Stimulated activated memory B cell treated with anti-CD40 and anti-IgM and Interleukin-4, amounts not matched to agents 10 μg/mL and 1 μg/mL and 100 μg/mL, for 72 hours (primary cell): ENCODE results near the gene LRRN3.

Source experiments
- ATAC-seq: fragments of 150-1000 bp; cut with Tn5 transposase; 2 replicates; pipeline ENCODE4 v1.10.0; 2021
- H3K27ac Mint-ChIP-seq: one replicate; pipeline ENCODE4 v1.8.0; 2022; ENCODE audit warnings: mild to moderate bottlenecking, mixed read lengths
- H3K27me3 Mint-ChIP-seq: one replicate; pipeline ENCODE4 v1.8.0; 2022; ENCODE audit warnings: mixed read lengths
- H3K36me3 Mint-ChIP-seq: one replicate; pipeline ENCODE4 v1.8.0; 2022; ENCODE audit warnings: mixed read lengths
- H3K4me1 Mint-ChIP-seq: one replicate; pipeline ENCODE4 v1.8.0; 2022; ENCODE audit warnings: mixed read lengths
- H3K4me3 Mint-ChIP-seq: one replicate; pipeline ENCODE4 v1.8.0; 2022; ENCODE audit warnings: mild to moderate bottlenecking, moderate library complexity, mixed read lengths
- H3K9me3 Mint-ChIP-seq: one replicate; pipeline ENCODE4 v1.8.0; 2022; ENCODE audit warnings: mixed read lengths

The LRRN3 gene

GRCh38 chr7:111108000-111108399 is 17.1 kb downstream of the LRRN3 start:
- H3K36me3 Mint-ChIP-seq = peaks cover 6% of the 10 kb centered on the region
- H3K4me1 Mint-ChIP-seq = peaks cover 30% of the 10 kb centered on the region
- H3K27me3 Mint-ChIP-seq = no peaks in the 10 kb centered on the region
- H3K4me3 Mint-ChIP-seq = no peak overlapping the region
- no peak overlapping the region for H3K27ac Mint-ChIP-seq
- no peaks in the 10 kb centered on the region for H3K9me3 Mint-ChIP-seq
- no peak for ATAC-seq

- Mint-ChIP-seq H3K36me3 (peaks cover 6% of the 10 kb centered on the region), H3K27me3 (no peaks in the 10 kb centered on the region), H3K4me3 (no peak overlapping the region), H3K27ac (no peak overlapping the region), H3K4me1 (peaks cover 28% of the 10 kb centered on the region), H3K9me3 (no peaks in the 10 kb centered on the region)
- ATAC-seq = no peak
Measured at GRCh38 chr7:111108496-111108895, 17.6 kb downstream of the LRRN3 start.

GRCh38 chr7:111112439-111112838 is 21.5 kb downstream of the LRRN3 start:
- peaks cover 4% of the 10 kb centered on the region for H3K4me1 Mint-ChIP-seq
- H3K4me3 Mint-ChIP-seq = no peak overlapping the region
- no peaks in the 10 kb centered on the region for H3K27me3 Mint-ChIP-seq
- H3K9me3 Mint-ChIP-seq = no peaks in the 10 kb centered on the region
- ATAC-seq = no peak
- peaks cover 6% of the 10 kb centered on the region for H3K36me3 Mint-ChIP-seq
- H3K27ac Mint-ChIP-seq = no peak overlapping the region

GRCh38 chr7:111113263-111114017 is 22.5 kb downstream of the LRRN3 start:
- Mint-ChIP-seq H3K27ac (peak overlapping the region; percentile 53), H3K4me1 (peaks cover 4% of the 10 kb centered on the region), H3K4me3 (no peak overlapping the region), H3K27me3 (no peaks in the 10 kb centered on the region), H3K36me3 (peaks cover 6% of the 10 kb centered on the region), H3K9me3 (no peaks in the 10 kb centered on the region)
- no peak for ATAC-seq

- peaks cover 6% of the 10 kb centered on the region for H3K36me3 Mint-ChIP-seq
- no peaks in the 10 kb centered on the region for H3K27me3 Mint-ChIP-seq
- H3K27ac Mint-ChIP-seq = no peak overlapping the region
- H3K4me1 Mint-ChIP-seq = peaks cover 4% of the 10 kb centered on the region
- H3K4me3 Mint-ChIP-seq = no peak overlapping the region
- no peak for ATAC-seq
- no peaks in the 10 kb centered on the region for H3K9me3 Mint-ChIP-seq
Measured at GRCh38 chr7:111115966-111116365, 25.0 kb downstream of the LRRN3 start.

- no peak overlapping the region for H3K4me3 Mint-ChIP-seq
Measured at GRCh38 chr7:111126987-111127386, 36.1 kb downstream of the LRRN3 start.

GRCh38 chr7:111129435-111129834 is 38.5 kb downstream of the LRRN3 start:
- ATAC-seq = no peak
- H3K4me3 Mint-ChIP-seq = no peak overlapping the region
- H3K4me1 Mint-ChIP-seq = no peaks in the 10 kb centered on the region
- no peaks in the 10 kb centered on the region for H3K27me3 Mint-ChIP-seq
- H3K27ac Mint-ChIP-seq = no peak overlapping the region
- no peaks in the 10 kb centered on the region for H3K36me3 Mint-ChIP-seq
- H3K9me3 Mint-ChIP-seq = no peaks in the 10 kb centered on the region

More at GRCh38 chr7:111126987-111127386, 36.1 kb downstream of the LRRN3 start:
- no peak for ATAC-seq
- H3K27ac Mint-ChIP-seq = no peak overlapping the region
- no peaks in the 10 kb centered on the region for H3K9me3 Mint-ChIP-seq
- H3K36me3 Mint-ChIP-seq = no peaks in the 10 kb centered on the region
- H3K4me1 Mint-ChIP-seq = no peaks in the 10 kb centered on the region
- no peaks in the 10 kb centered on the region for H3K27me3 Mint-ChIP-seq

GRCh38 chr7:111132833-111133232 is 41.9 kb downstream of the LRRN3 start:
- Mint-ChIP-seq H3K27ac (no peak overlapping the region), H3K4me3 (no peak overlapping the region), H3K4me1 (peaks cover 4% of the 10 kb centered on the region), H3K9me3 (no peaks in the 10 kb centered on the region), H3K36me3 (no peaks in the 10 kb centered on the region), H3K27me3 (no peaks in the 10 kb centered on the region)
- no peak for ATAC-seq

GRCh38 chr7:111137296-111138192 is 46.6 kb downstream of the LRRN3 start:
- Mint-ChIP-seq H3K27ac (peak overlapping the region; percentile 94), H3K36me3 (no peaks in the 10 kb centered on the region), H3K27me3 (no peaks in the 10 kb centered on the region), H3K4me1 (peaks cover 32% of the 10 kb centered on the region), H3K9me3 (no peaks in the 10 kb centered on the region), H3K4me3 (peak overlapping the region; percentile 54)
- peak; percentile 91 for ATAC-seq

GRCh38 chr7:111138193-111138569 is 47.3 kb downstream of the LRRN3 start:
- Mint-ChIP-seq H3K36me3 (no peaks in the 10 kb centered on the region), H3K27ac (peak overlapping the region; percentile 94), H3K4me3 (peak overlapping the region; percentile 54), H3K9me3 (no peaks in the 10 kb centered on the region), H3K27me3 (no peaks in the 10 kb centered on the region), H3K4me1 (peaks cover 32% of the 10 kb centered on the region)
- peak; percentile 91 for ATAC-seq

GRCh38 chr7:111138586-111138985 is 47.7 kb downstream of the LRRN3 start:
- ATAC-seq = no peak
- H3K27ac Mint-ChIP-seq = peak overlapping the region; percentile 94
- peak overlapping the region; percentile 54 for H3K4me3 Mint-ChIP-seq
- no peaks in the 10 kb centered on the region for H3K27me3 Mint-ChIP-seq
- no peaks in the 10 kb centered on the region for H3K9me3 Mint-ChIP-seq
- H3K36me3 Mint-ChIP-seq = no peaks in the 10 kb centered on the region
- peaks cover 32% of the 10 kb centered on the region for H3K4me1 Mint-ChIP-seq

GRCh38 chr7:111140091-111140865 is 49.4 kb downstream of the LRRN3 start:
- Mint-ChIP-seq H3K9me3 (no peaks in the 10 kb centered on the region), H3K36me3 (no peaks in the 10 kb centered on the region), H3K27ac (peak overlapping the region; percentile 38), H3K4me3 (no peak overlapping the region), H3K27me3 (no peaks in the 10 kb centered on the region), H3K4me1 (peaks cover 37% of the 10 kb centered on the region)
- no peak for ATAC-seq

- ATAC-seq = no peak
- Mint-ChIP-seq H3K4me1 (peaks cover 9% of the 10 kb centered on the region), H3K36me3 (no peaks in the 10 kb centered on the region), H3K27ac (no peak overlapping the region), H3K9me3 (no peaks in the 10 kb centered on the region), H3K4me3 (no peak overlapping the region), H3K27me3 (no peaks in the 10 kb centered on the region)
Measured at GRCh38 chr7:111145472-111145871, 54.5 kb downstream of the LRRN3 start.

- H3K9me3 Mint-ChIP-seq = no peaks in the 10 kb centered on the region
Measured at GRCh38 chr7:111146136-111146535, 55.2 kb downstream of the LRRN3 start.

More at GRCh38 chr7:111146136-111146535, 55.2 kb downstream of the LRRN3 start:
- peaks cover 5% of the 10 kb centered on the region for H3K4me1 Mint-ChIP-seq
- H3K4me3 Mint-ChIP-seq = no peak overlapping the region
- no peaks in the 10 kb centered on the region for H3K27me3 Mint-ChIP-seq
- H3K36me3 Mint-ChIP-seq = no peaks in the 10 kb centered on the region
- no peak for ATAC-seq
- H3K27ac Mint-ChIP-seq = no peak overlapping the region
